ENCODE results near the gene PRKCE.

DNA sequence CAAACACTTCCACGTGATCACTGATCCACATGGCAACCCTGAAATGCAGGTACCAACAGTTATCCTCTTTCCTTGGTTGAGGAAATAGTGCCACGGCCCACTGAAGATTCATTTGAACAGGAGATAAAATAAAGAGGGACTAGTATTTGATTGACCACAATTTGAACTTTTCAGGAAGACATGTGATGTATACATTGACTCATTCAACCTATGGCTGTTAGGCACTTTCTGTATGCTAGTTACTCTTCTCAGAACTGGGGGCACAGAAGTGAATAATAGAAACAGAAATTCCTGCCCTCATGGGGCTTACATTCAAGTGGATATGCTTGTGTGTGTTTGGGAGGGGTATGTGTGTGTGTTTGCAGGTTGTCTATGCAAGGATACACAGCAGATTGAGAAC, 199.6 kb downstream of the PRKCE start:
- TF ChIP-seq, protein P1, sequence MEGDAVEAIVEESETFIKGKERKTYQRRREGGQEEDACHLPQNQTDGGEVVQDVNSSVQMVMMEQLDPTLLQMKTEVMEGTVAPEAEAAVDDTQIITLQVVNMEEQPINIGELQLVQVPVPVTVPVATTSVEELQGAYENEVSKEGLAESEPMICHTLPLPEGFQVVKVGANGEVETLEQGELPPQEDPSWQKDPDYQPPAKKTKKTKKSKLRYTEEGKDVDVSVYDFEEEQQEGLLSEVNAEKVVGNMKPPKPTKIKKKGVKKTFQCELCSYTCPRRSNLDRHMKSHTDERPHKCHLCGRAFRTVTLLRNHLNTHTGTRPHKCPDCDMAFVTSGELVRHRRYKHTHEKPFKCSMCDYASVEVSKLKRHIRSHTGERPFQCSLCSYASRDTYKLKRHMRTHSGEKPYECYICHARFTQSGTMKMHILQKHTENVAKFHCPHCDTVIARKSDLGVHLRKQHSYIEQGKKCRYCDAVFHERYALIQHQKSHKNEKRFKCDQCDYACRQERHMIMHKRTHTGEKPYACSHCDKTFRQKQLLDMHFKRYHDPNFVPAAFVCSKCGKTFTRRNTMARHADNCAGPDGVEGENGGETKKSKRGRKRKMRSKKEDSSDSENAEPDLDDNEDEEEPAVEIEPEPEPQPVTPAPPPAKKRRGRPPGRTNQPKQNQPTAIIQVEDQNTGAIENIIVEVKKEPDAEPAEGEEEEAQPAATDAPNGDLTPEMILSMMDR (IDR thresholded peaks at IDR 0.05): no peak
- TF ChIP-seq POLR2AphosphoS5 (IDR thresholded peaks at IDR 0.05): no peak
- no peak for TF ChIP-seq EP300 (IDR thresholded peaks at IDR 0.05)
- TF ChIP-seq POLR2A (IDR thresholded peaks at IDR 0.05): no peak
